ENCODE data around the gene SLC25A6. TPM values are rescaled to one million over a fixed set of nuclear protein-coding genes. Genes with fewer than 3 reads are reported as not detected.
"Not testable (repeated sequence)": the region's sequence is repeated elsewhere in the genome, so short reads cannot be mapped to it uniquely, and the experiment has no call there.

SLC25A6 gene
- total RNA-seq, 1 experiment from 2014 or later = 634 TPM

DNA sequence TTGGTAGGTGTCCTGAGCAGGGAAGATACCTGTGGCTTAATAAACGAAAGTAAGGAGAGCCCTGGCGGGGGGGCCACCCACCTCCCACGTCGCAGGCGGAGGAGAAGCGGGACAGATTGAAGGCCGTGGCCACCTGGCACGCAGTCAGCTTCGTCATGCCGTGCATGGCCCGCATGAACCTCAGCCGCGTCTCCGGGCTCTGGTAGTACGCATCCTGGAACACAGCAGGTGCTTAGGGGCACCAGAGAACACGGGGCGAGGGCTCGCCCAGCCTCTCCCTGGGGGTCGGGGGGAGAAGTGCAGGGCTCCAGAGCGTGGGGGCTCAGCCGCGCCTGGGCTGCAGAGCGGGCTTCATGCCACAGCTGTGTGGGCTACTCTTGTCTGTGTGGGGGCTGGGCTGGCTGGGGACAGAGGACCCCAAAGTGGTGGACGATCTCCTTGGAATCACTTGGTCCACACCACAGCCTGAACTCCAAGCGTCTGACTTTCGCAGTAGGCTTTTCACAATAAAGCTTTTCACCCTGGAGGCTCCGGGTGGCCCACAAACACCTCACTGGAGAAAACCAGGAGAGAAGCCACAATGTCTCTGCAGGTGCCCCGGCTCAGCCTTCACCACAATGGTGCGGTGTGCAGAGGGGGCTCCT is 27.1 kb upstream of the SLC25A6 start:
- Histone ChIP-seq H3K4me3 (no peak overlapping the region), H3K27me3 (no peaks in the 10 kb centered on the region), H3K36me3 (peaks cover 58% of the 10 kb centered on the region), H3K9me3 (peaks cover 23% of the 10 kb centered on the region)
- no peak for DNase-seq

GRCh38 chrX:1417921-1418771 is 26.2 kb upstream of the SLC25A6 start:
- Histone ChIP-seq H3K36me3 (peaks cover 64% of the 10 kb centered on the region), H3K9me3 (peaks cover 18% of the 10 kb centered on the region), H3K4me3 (no peak overlapping the region), H3K27me3 (no peaks in the 10 kb centered on the region)
- DNase-seq = no peak

DNA sequence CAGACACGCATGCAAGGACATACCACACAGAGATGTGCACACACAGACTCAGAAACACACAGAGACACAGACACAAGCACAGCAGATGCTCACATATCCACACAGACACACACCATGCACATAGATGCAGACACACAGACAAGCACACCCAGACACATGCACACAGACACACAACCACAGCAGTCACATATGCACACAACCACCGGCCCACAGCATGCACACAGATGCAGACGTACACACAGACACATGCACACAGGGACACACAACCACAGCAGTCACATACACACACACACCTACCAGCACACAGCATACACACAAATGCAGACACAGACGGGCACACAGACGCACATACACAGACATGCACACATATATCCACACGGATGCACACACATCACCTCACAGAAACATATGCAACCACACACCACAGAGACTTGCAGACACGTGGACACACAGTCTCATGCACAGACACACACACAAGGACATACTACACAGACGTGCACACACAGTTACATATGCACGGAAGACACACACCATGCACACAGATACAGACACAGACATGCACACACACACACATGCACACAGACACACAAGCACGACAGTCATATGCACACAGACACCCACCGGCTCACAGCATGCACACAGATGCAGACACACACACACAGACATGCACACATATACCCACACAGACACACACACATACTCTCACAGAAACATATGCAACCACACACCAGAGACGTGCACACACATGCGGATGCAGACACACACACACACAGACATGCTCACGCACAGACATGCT is 25.2 kb upstream of the SLC25A6 start:
- Histone ChIP-seq H3K27me3 (no peaks in the 10 kb centered on the region), H3K9me3 (peaks cover 10% of the 10 kb centered on the region), H3K4me3 (no peak overlapping the region), H3K36me3 (peaks cover 65% of the 10 kb centered on the region)
- DNase-seq = no peak

GRCh38 chrX:1416327-1416784 is 24.4 kb upstream of the SLC25A6 start:
- no peak for DNase-seq
- Histone ChIP-seq H3K27me3 (no peaks in the 10 kb centered on the region), H3K4me3 (no peak overlapping the region), H3K36me3 (peaks cover 63% of the 10 kb centered on the region), H3K9me3 (peaks cover 2% of the 10 kb centered on the region)

DNA sequence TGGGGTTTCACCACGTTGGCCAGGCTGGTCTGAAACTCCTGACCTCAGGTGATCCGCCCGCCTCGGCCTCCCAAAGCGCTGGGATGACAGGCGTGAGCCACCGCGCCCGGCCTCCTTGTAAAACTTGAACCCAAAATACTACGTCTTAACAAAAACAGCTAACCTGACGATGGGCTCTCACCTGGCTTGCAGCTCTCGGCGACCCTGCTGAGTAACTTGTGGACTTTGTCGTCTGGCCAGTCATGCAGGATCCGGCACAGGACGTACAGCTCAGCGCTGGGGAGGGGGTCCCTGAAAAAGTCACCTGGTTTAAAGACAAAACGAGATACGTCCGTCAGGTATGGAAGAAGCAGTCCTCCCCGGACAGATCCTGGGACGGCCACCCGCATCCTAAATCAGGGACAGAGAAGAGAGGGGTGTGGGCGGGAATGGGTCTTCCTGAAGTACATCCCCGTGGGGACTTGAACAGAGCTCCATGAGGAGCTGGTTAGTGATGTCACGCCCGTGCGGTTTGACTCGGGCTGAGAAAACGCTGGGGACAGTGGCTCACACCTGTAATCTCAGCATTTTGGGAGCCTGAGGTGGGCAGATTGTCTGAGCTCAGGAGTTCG is 20.7 kb upstream of the SLC25A6 start:
- Histone ChIP-seq H3K36me3 (peaks cover 62% of the 10 kb centered on the region), H3K27me3 (no peaks in the 10 kb centered on the region), H3K9me3 (no peaks in the 10 kb centered on the region), H3K4me3 (no peak overlapping the region)
- no peak for DNase-seq

GRCh38 chrX:1411326-1411725 is 19.4 kb upstream of the SLC25A6 start:
- Histone ChIP-seq H3K4me3 (no peak overlapping the region), H3K36me3 (peaks cover 63% of the 10 kb centered on the region), H3K27me3 (no peaks in the 10 kb centered on the region), H3K9me3 (no peaks in the 10 kb centered on the region)
- DNase-seq = no peak

- H3K9me3 ChIP-seq = no peaks in the 10 kb centered on the region
- no peaks in the 10 kb centered on the region for H3K27me3 ChIP-seq
- no peak overlapping the region for H3K4me3 ChIP-seq
- peaks cover 63% of the 10 kb centered on the region for H3K36me3 ChIP-seq
- no peak for DNase-seq
Measured at GRCh38 chrX:1407035-1407434, 15.1 kb upstream of the SLC25A6 start.

DNA sequence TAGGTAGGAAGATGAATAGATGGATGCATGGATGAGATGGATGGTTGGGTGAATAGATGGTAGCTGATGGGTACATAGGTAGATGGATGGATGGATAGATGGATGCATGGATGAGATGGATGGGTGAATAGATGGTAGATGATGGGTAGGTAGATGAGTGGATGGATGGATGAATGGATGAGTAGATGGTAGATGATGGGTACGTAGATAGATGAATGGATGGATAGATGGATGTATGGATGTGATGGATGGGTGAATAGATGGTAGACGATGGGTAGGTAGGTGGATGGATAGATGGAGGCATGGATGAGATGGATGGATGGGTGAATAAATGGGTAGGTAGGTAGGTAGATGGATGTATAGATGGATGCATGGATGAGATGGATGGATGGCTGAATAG is 13.9 kb upstream of the SLC25A6 start:
- H3K9me3 ChIP-seq, H3K27me3 ChIP-seq, H3K4me3 ChIP-seq, DNase-seq: not testable (repeated sequence)
- H3K36me3 ChIP-seq = peaks cover 62% of the 10 kb centered on the region

DNA sequence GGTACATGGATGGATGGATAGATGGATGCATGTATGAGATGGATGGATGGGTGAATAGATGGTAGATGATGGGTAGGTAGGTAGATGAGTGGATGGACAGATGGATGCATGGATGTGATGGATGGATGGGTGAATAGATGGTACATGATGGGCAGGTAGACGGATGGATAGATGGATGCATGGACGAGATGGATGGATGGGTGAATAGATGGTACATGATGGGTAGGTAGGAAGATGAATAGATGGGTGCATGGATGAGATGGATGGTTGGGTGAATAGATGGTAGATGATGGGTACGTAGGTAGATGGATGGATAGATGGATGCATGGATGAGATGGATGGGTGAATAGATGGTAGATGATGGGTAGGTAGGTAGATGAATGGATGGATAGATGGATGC is 12.0 kb upstream of the SLC25A6 start:
- H3K4me3 ChIP-seq, DNase-seq, H3K27me3 ChIP-seq, H3K9me3 ChIP-seq: not testable (repeated sequence)
- H3K36me3 ChIP-seq = peaks cover 74% of the 10 kb centered on the region

DNA sequence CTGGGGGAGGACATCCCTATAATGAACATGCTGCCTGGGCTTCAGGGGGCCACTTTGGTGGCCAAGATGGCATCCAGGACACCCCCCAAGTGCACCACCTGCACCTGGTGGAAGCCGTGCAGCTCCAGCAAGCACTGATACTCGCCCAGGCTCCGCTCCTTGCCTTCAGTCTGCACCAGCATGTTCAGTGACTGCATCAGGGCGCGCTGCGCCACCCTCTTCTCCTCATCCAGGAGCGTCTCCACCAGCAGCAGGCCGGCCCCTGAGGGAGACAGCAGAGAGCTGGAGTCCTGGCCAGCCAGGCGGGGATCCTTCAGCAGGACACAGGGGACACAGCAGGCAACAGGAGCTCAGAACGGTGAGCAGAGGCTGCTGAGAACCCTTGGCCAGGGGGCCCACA is 11.3 kb upstream of the SLC25A6 start:
- H3K36me3 ChIP-seq = peaks cover 80% of the 10 kb centered on the region
- H3K4me3 ChIP-seq = no peak overlapping the region
- H3K9me3 ChIP-seq = no peaks in the 10 kb centered on the region

GRCh38 chrX:1401611-1402430 is 9.9 kb upstream of the SLC25A6 start:
- H3K27me3 ChIP-seq = no peaks in the 10 kb centered on the region
- no peaks in the 10 kb centered on the region for H3K9me3 ChIP-seq
- peaks cover 77% of the 10 kb centered on the region for H3K36me3 ChIP-seq
- H3K4me3 ChIP-seq = no peak overlapping the region
- DNase-seq = no peak

More for the DNA sequence above, 11.3 kb upstream of the SLC25A6 start:
- DNase-seq = no peak
- no peaks in the 10 kb centered on the region for H3K27me3 ChIP-seq

- DNase-seq = no peak
- H3K4me3 ChIP-seq = no peak overlapping the region
- H3K36me3 ChIP-seq = peaks cover 80% of the 10 kb centered on the region
- no peaks in the 10 kb centered on the region for H3K27me3 ChIP-seq
- H3K9me3 ChIP-seq = no peaks in the 10 kb centered on the region
Measured at GRCh38 chrX:1400742-1401471, 9.0 kb upstream of the SLC25A6 start.

DNA sequence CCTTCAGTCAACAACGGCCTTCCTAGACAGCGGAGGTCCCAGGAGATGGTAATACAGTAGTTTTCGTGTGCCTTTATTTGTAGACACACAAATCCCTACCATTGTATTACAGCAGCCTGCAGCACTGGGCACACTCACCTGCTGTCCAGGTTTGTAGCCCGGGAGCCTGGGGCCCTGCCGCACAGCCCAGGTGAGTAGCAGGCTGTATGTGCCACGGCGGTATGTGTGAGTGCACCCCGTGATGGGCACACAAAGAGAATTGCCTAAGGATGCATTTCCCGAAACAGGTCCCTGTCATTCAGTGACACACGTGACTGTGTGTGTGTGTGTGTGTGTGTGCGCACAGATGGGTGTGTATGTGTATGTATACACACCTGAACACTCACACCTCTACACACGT is 8.1 kb upstream of the SLC25A6 start:
- Histone ChIP-seq H3K36me3 (peaks cover 78% of the 10 kb centered on the region), H3K4me3 (no peak overlapping the region), H3K9me3 (no peaks in the 10 kb centered on the region), H3K27me3 (no peaks in the 10 kb centered on the region)
- no peak for DNase-seq

DNA sequence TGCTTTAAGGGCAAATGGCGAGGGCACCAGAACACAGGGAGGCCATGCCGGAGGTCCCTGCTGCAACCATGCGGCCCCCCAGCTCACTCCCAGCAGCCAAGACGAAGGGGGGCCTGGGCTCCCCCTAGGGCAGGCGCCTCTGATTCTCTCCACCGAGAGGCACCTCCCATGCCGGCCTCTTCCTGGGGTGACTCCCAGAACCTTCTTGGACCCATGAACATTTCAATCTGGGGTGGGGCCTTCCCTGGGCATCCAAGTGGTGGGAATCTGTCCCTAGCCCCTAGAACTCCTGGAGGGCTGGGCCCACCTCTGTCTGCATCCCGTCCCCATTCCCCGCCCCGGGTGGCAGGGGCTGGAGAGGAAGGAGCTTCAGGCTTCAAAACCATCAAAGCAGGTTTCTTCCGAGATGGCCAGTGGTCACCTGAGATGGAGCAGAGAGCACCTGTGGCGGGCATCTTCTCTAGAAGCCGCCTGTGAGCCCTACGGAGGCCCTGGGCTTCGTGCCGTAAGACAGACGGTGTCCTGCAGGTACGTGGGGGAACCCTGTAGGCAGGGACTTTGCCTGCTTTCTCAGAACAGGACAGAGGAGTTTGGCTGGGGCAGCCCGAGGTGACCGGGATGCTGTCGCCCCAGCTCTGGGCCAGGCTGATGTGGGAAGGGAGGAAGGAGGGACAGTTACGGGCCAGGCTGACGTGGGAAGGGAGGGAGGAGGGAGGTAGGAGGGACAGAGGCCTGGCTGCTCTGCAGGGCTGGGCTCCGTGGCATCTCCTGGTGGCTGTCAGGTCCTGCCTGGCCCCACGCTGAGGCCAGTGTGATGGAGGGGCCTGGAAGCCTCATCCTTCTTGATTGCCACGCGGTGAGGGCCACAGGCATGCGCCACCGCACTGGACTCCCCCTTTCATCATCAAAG is 6.8 kb upstream of the SLC25A6 start:
- DNase-seq = no peak
- no peaks in the 10 kb centered on the region for H3K9me3 ChIP-seq
- H3K4me3 ChIP-seq = no peak overlapping the region
- peaks cover 71% of the 10 kb centered on the region for H3K36me3 ChIP-seq
- H3K27me3 ChIP-seq = no peaks in the 10 kb centered on the region
